Spinal cord (tissue), 10 donors: ENCODE results near the gene TRIB2. TPM values are rescaled to one million over a fixed set of nuclear protein-coding genes. Genes with fewer than 3 reads are reported as not detected.

Experiments used
- DNase-seq, 6 donors: peaks; one replicate each; pipeline versions ENCODE4 v3.0.0 to v3.0.0-alpha.2; 2013 to 2015; ENCODE audit warnings: low spot score in 6 of 6, low read depth in 4 of 6
- H3K27ac ChIP-seq: one replicate; pipeline ENCODE4 v1.5.1; 2013; ENCODE audit warnings: low read depth, low read length, control low read depth
- H3K27me3 ChIP-seq: one replicate; pipeline ENCODE4 v1.6.1; 2013; ENCODE audit warnings: low read length; ENCODE audit not compliant: control insufficient read depth, insufficient read depth
- H3K36me3 ChIP-seq: one replicate; pipeline ENCODE4 v1.6.1; 2013; ENCODE audit warnings: low read length; ENCODE audit not compliant: control insufficient read depth, insufficient read depth
- H3K4me1 ChIP-seq: one replicate; pipeline ENCODE4 v1.6.1; 2013; ENCODE audit warnings: low read length; ENCODE audit not compliant: control insufficient read depth, insufficient read depth
- H3K4me3 ChIP-seq: one replicate; pipeline ENCODE4 v1.5.1; 2013; ENCODE audit warnings: low read depth, low read length, control low read depth
- H3K9me3 ChIP-seq: one replicate; pipeline ENCODE4 v1.6.1; 2013; ENCODE audit warnings: low read length; ENCODE audit not compliant: control insufficient read depth, insufficient read depth
- WGBS: methylation state at CpG from one replicate; pipeline ENCODE4 v1.1.5; 2013; ENCODE audit warnings: missing lambda C conversion rate; ENCODE audit not compliant: insufficient coverage; 5-methylcytosine and 5-hydroxymethylcytosine counted together
- polyA plus RNA-seq, 2 donors: library from polyadenylated mRNA; unstranded; fragments of 120-200 nt; gene quantifications; one replicate each; pipeline ENCODE4 v1.2.1, GENCODE V29; 2013; ENCODE audit not compliant: insufficient read length in 2 of 2
- total RNA-seq, 2 donors: library from RNA; depleted of rRNA in 1 of 2; stranded (reverse); fragments of 120-200 nt in 1 of 2; fragments of >200 nt in 1 of 2; gene quantifications; one replicate each; pipeline versions ENCODE4 v1.2.3 to v1.2.4, GENCODE V29; 2013 to 2014
- donor health status: healthy.

The TRIB2 gene
- total and polyA plus RNA-seq, 4 donors, result 157 to 211 (median 189) TPM

- no peaks in the 10 kb centered on the region for H3K27me3 ChIP-seq
- H3K4me3 ChIP-seq, result no peak overlapping the region
- WGBS, result no CpG with 5 or more reads among the region's 4 CpGs
- no peaks in the 10 kb centered on the region for H3K4me1 ChIP-seq
- no peaks in the 10 kb centered on the region for H3K36me3 ChIP-seq
- DNase-seq, result no peak
- peaks cover 12% of the 10 kb centered on the region for H3K9me3 ChIP-seq
- no peak overlapping the region for H3K27ac ChIP-seq
Observed at GRCh38 chr2:12693509-12693908, 23.2 kb upstream of the TRIB2 start.

DNA sequence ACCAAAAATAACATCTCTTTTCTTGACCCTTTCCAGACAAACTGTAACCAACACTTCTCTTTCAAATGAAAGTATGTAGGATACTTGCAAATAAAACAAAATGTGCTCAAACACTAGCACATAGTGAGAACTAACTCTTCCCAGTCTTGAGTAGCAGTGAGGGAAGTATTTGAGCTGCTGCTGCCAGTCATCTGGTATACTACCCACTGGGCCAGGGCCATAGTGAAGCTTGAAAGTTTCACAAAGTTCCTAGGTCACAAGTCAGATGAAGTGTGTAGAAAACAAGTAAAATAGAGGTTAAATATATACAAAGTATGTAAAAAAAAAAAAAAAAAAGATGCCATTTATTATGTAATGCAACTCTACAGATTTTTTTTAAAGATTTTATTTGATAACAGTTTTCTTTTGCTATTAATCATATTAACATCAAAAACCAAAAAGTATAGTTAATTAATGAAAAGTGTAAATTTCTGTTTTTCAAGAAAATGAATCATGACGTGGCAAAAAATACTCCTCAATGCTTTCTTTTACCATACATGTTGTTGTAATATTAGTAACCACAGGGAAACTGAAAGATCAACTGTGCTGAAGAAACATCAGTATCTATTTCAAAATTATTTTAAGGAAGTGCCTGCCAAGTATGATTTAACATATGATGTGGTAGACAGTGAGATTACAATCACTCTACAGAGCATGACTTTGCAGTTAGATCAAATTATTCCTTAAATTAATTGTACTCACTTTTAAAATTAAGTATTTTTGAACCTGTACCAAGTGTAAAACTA lies 21.6 kb upstream of the TRIB2 start:
- no peaks in the 10 kb centered on the region for H3K4me1 ChIP-seq
- whole genome bisulfite sequencing, result no CpG with 5 or more reads among the region's 1 CpG
- H3K36me3 ChIP-seq, result no peaks in the 10 kb centered on the region
- no peaks in the 10 kb centered on the region for H3K27me3 ChIP-seq
- no peak overlapping the region for H3K4me3 ChIP-seq
- H3K9me3 ChIP-seq, result peaks cover 7% of the 10 kb centered on the region
- DNase-seq, result no peak
- H3K27ac ChIP-seq, result no peak overlapping the region

DNA sequence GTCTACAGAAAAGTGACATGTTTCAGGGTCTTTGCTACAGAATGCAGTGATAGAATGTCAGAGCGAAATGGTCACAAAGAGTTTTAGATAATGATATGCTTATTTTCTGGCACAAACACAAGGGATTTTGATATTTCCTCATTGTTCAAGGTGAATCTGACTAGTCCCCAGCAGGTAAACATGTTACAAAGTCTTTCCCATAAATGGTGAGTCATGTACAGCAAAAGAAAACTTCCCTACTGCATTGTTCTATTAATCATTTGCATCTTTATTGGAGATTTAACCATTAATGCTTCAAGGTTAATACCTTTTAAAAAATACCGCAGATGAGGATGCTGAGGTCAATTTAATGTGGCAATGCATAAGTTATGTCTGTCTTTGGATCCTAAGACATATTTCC lies 19.1 kb upstream of the TRIB2 start:
- WGBS, result no CpG with 5 or more reads among the region's 2 CpGs
- Histone ChIP-seq H3K27ac (no peak overlapping the region), H3K4me1 (no peaks in the 10 kb centered on the region), H3K27me3 (no peaks in the 10 kb centered on the region), H3K36me3 (no peaks in the 10 kb centered on the region), H3K4me3 (no peak overlapping the region), H3K9me3 (peaks cover 7% of the 10 kb centered on the region)
- no peak for DNase-seq

DNA sequence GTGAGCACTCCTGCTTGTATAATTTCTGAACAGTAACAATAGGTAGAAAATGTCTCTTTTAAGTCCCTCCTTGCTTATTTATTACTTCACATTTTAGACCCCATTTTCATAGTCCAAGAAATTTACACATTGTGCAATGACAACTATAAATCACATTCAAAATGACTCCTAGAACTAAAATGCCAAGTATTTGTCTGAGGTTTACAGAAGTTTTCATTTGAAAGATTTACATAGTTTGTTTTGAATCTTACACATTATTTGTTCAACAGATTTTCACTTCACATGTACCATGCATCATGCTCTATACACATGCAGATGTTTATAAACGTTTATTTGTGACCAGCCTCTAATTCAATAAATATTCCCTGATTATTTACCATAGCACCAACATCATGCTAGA lies 15.7 kb upstream of the TRIB2 start:
- no peaks in the 10 kb centered on the region for H3K9me3 ChIP-seq
- DNase-seq, result no peak
- H3K27ac ChIP-seq, result no peak overlapping the region
- no CpG with 5 or more reads among the region's 1 CpG for WGBS
- no peaks in the 10 kb centered on the region for H3K27me3 ChIP-seq
- H3K36me3 ChIP-seq, result no peaks in the 10 kb centered on the region
- H3K4me3 ChIP-seq, result no peak overlapping the region
- no peaks in the 10 kb centered on the region for H3K4me1 ChIP-seq

DNA sequence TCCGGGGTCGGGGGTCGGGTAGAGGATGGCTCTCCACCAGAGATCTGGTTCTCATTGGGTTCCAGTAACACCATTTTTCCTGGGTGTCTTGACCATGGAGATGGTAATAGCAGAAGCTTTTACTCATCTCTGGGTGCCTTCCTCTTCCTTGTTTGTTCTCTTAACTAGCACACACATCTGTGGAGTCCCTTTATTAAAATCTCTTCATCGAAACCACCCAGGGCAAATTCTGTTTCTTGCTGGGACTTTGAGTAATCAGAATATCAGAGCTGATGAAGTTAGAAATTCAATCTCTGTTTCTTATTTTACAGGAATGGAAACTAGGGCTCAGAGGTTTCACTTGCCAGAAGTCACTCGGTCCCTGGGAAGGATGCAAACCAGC lies 15.0 kb upstream of the TRIB2 start:
- no peaks in the 10 kb centered on the region for H3K36me3 ChIP-seq
- no peak for DNase-seq
- no peaks in the 10 kb centered on the region for H3K9me3 ChIP-seq
- H3K4me1 ChIP-seq, result no peaks in the 10 kb centered on the region
- 100% methylated on average over 3 of the region's 5 CpGs for WGBS
- no peaks in the 10 kb centered on the region for H3K27me3 ChIP-seq
- H3K4me3 ChIP-seq, result no peak overlapping the region
- H3K27ac ChIP-seq, result no peak overlapping the region

DNA sequence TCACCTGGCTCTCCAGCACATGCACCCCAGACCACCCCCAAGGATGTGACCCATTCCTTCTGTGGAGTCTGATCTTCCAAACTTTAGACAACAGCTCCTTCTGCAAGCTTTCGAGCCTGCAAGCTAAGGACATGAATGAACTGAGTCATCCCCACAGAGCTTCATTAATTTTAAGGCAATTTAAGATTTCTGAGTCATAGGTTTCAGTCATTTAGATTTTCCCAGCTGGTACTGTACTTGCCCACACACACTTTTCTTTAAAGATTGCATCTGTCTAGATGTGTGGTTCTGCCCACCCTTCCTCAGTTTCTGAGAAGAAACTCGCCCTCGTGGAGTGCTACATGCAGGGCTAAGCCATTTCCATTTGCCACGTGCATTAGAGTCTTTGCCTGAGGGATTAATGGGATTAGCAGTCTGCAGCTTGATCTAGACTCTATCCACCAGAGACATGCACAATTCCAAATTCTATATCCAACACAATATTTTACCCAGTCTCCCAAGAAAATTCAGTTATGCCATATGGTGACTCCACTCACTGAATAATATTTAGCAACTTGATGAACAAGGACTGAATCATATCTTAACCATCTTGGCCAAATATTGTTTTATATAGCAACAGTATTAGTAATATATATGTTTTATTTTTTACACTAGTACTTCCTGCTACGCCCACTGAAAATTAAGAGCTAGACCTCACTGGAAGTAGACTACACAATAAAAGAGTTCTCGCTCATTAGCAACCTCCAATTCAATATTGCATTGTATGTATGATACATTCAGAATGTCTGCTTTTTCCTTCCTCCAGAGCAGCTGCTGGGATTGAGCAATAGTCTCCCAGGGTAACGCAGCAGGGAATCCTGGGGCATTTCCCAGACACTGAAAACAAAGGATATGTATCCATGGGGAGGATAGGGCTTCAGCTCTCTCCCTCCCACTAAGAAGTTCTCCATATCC lies 14.3 kb upstream of the TRIB2 start:
- Histone ChIP-seq H3K4me1 (no peaks in the 10 kb centered on the region), H3K27me3 (no peaks in the 10 kb centered on the region), H3K9me3 (no peaks in the 10 kb centered on the region), H3K27ac (peak overlapping the region; percentile 49), H3K36me3 (no peaks in the 10 kb centered on the region), H3K4me3 (no peak overlapping the region)
- DNase-seq, result peak in 3 of 6 donors; percentile 43 to 84 (median 79)
- no CpG with 5 or more reads among the region's 7 CpGs for WGBS

GRCh38 chr2:12704378-12704777 lies 12.4 kb upstream of the TRIB2 start:
- peak in 1 of 6 donors; percentile 38 for DNase-seq
- Histone ChIP-seq H3K9me3 (no peaks in the 10 kb centered on the region), H3K27me3 (no peaks in the 10 kb centered on the region), H3K36me3 (no peaks in the 10 kb centered on the region), H3K4me1 (no peaks in the 10 kb centered on the region), H3K27ac (no peak overlapping the region), H3K4me3 (no peak overlapping the region)

GRCh38 chr2:12705230-12705629 lies 11.5 kb upstream of the TRIB2 start:
- no peaks in the 10 kb centered on the region for H3K36me3 ChIP-seq
- no peak overlapping the region for H3K4me3 ChIP-seq
- no peaks in the 10 kb centered on the region for H3K27me3 ChIP-seq
- no peaks in the 10 kb centered on the region for H3K9me3 ChIP-seq
- no peaks in the 10 kb centered on the region for H3K4me1 ChIP-seq
- H3K27ac ChIP-seq, result no peak overlapping the region
- WGBS, result no CpG with 5 or more reads among the region's 1 CpG
- DNase-seq, result no peak

GRCh38 chr2:12705742-12706141 lies 11.0 kb upstream of the TRIB2 start:
- Histone ChIP-seq H3K4me3 (no peak overlapping the region), H3K27ac (no peak overlapping the region), H3K4me1 (no peaks in the 10 kb centered on the region), H3K9me3 (no peaks in the 10 kb centered on the region), H3K36me3 (no peaks in the 10 kb centered on the region), H3K27me3 (no peaks in the 10 kb centered on the region)
- DNase-seq, result no peak
- WGBS, result no CpG with 5 or more reads among the region's 2 CpGs
